ENCODE results near the gene TCF7.

Gene TCF7

GRCh38 chr5:134113902-134114875 is at the start of gene TCF7:
Gene TCF7, plus strand, starts transcription at chr5:134114681. Its CDS starts 226 bp downstream, at chr5:134114907.
- DNase-seq: peak; percentile 55

- DNase-seq: no peak
Measured at GRCh38 chr5:134069553-134069952, 44.9 kb upstream of the TCF7 start.

DNA sequence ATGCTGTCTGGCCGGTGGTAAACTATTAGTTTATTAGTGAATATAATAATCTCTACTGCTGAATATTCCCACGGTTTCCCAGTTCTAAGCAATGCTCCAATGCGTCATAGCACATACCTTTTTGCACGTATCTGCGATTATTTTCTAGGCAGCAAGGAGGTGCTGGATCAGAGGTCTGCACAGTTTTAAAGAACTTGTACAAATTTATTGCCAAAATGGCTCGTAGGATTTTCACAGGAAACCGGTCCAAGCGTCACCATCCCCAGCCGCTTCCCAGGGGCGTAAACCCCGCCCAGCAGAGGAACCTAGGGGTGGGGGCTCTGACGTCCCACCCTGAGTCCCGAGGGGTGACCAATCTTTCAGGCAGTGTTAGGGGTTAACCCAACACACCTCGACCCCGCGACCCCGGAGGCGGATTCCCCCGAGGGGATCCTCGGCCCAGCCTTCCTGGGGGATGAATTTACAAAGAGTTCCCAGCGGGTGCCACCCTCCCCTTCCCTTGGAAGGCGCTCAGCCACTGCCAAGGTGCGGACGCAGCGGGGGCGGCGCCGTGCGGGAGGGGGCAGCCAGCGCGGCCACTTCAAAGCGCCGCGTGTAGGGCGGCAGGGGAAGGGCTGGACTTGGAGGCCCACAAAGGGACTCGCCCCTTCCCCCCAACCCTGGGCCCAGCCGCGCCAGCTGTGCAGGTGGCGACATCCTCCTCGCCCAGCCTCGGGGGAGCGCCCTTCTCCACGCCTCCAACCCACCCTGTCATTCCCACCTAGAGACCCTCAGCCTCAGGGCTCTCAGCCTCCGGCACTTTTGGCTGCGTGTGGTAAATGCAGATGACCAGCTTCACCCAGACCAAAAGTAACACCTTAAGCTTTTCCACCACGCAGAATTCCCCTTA is 43.5 kb upstream of the TCF7 start:
- DNase-seq: no peak

DNA sequence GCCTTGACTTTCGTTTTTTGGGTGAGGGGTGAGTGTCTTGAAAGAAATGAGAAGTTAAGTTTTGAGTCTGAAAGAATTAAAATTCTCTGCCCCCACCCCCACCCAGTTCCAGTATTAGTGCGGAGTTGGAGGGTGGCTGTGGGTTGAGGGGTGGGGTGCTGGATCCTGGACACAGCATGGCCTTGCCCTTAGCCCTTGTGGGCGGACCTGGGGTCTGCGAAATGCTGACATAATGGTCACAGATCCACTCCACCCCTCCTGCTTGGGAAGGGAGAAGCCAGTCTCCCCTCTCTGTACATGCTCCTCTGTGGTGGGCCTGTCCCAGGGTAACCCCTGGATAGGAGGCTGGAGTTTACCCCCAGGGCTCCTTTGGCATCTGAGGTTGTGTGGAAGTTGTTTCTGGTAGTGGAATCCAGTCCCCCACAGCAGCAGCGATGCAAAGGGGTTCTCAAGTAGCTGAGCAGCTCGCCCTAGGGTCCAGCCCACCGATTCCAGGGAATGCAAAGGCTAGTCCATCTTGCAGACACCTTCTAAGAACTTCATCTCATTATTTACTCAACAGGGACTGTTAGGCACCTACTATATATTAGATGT is 42.8 kb upstream of the TCF7 start:
- no peak for DNase-seq

- DNase-seq: no peak
Measured at GRCh38 chr5:134072471-134073210, 41.8 kb upstream of the TCF7 start.

DNA sequence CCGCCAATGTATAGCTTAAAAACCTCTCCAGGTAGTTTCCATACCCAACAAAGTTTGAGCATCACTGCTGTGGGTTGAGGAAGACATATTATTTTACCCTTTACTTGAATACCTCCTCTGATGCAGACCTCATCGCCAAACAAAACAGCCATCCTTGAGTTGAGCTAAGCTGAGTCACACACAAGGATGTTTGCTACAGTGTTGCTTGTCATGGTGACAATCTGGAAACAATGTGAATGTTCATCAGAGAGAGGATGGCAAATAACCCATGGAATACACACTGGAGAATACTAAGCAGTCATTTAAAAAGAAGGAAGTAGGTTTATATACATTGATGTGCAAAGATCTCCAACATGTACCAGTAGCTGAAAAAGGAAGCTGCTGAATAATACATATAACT is 41.1 kb upstream of the TCF7 start:
- no peak for DNase-seq

DNA sequence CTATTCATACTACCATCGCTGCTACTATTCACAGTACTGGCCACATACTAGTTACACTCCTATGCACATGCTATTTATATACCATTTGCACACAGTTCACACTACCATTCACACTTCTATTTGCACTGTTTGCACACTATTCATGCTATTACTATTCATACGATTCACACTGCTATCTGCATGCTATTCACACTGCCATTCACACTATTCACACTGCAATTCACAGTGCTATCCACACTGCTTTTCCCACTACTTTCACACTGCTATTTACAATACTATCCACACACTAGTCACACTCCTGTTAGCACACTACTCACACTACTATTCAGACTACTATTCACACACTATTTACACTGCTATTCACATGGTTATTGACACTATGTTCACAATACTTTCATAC is 39.4 kb upstream of the TCF7 start:
- DNase-seq: no peak

DNA sequence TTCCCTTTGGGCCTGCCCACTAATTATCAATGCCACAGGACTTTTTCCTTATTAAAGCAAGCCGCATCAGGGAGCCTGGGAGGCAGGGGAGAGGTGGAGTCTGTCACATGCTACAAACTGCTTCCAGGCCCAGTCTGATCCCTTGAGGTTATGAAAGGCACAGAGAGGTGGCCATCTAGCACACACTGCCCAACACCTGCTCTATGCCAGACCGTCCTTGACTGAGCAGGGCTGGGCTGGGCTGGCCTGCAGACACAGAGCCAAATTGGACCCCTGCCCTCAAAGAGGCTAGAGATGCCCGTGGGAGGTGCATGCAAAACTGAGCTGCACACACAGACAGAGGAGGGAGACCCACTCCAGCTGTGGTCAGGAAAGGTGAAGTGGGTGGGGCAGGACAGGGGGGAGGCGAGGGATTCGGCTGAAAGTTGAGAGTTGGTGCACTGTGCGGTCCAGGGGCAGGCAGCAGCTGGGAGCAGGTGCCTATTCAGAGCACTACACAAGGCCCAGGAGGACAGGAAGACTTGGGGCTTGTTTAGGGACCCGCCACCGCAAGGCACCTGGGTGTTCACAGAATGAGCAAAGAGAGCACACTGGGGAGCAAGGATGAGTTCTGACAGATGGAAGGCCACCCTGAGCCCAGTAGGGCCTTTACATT is 36.4 kb upstream of the TCF7 start:
- no peak for DNase-seq

DNA sequence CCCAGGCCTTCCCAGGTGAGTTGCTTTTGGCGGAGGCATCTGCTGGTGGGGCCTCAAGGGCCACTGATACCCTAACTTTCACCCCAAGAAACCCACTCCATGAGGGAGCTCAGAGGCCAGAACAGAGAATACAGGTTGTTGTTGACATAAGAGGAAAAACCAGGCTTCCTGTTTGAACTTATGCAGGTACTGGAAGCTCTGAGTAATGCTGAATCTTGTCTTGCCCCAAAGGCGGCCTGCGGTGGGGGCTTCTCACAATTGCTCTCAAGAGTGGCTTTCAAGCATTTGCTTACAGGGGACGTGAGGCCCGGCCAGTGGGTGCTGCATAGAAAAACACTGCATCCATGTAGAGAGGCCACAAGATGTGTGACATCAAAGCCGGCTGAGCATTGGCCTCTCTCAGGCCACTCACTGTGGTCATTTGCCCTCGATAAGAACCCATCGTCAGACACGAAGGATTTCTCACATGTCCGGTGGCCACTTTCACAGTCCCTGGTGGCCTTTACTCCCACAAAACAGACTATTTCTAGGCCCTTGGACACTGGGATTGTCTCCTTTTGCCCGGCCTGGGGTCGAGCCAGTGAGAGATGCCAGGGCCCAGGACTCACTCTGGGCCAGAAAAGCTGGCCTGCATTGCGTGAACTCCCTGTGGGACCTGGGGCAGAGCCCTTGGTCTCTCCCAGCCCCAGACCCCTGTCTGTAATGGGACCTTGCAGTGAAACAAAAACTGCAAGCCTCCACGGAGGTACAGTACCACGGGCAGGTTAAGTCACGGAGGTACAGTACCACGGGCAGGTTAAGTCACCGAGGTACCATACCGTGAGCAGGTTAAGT is 34.5 kb upstream of the TCF7 start:
- DNase-seq: no peak

GRCh38 chr5:134082264-134082992 is 32.1 kb upstream of the TCF7 start:
- DNase-seq: no peak

- DNase-seq: no peak
Measured at GRCh38 chr5:134083517-134083916, 31.0 kb upstream of the TCF7 start.

DNA sequence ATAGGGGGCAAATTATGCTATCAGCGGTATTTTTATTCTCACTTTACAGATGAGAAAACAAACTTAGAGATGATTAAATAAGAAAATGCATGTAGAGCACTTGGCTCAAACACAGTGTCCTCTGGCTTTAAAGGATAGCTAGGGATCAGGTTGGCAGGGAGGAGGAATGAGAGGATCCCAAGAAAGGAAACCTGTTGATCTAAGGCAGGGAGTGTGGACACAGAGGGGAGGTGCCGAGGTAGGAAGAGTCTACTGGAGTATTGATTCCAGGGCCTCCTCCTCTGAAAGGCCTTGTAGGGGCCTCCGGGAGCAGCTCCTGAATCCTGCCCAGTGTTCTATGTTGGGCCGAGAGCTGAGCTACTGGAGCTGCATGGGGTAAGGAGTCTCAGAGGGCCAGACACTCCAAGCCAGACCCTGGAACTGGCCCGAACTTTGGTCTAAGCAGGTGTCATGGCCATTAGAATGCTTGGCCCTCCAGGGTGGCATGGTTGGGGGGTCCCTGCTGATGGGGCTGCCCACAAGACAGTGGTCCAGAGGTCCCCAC is 30.4 kb upstream of the TCF7 start:
- DNase-seq: no peak

- no peak for DNase-seq
Measured at GRCh38 chr5:134084570-134084969, 29.9 kb upstream of the TCF7 start.

GRCh38 chr5:134085411-134085810 is 29.1 kb upstream of the TCF7 start:
- DNase-seq: no peak

GRCh38 chr5:134086225-134086942 is 28.1 kb upstream of the TCF7 start:
- no peak for DNase-seq

DNA sequence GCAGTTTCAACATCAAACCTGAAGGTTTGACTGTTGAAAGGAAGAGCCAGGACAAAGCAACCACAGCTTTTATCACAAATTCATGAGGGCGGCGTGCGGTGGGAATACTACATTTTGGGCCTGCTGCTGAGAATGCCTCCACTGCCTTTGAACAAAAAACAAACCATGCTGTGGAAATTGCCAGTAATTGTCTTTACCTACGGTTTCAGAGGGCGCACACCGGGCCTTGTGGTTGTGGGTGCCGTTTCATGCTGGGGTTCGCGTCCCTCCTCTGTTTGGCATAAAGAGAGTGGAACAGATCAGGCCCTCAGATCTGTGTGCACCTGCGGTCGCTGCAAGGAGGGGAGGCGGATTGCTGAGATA is 27.6 kb upstream of the TCF7 start:
- DNase-seq: no peak

DNA sequence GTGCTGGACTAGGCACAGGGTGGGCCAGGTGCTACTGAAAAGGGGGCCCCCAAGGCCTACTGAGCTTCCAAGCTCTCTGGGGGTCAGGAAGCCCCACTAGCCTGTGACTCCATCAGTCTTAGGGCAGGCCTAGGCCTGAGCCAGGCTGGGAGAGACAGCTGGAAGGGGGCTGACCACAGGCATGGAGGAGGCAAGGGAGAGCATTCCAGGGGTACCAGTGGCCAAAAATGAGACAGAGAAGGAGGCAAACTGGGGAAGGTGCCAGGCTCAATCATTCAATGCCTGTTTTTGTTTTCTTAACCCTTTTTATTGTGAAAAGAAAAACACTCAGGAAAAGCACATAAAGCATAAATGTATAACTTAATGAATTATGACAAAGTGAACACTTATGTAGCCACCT is 26.2 kb upstream of the TCF7 start:
- no peak for DNase-seq

DNA sequence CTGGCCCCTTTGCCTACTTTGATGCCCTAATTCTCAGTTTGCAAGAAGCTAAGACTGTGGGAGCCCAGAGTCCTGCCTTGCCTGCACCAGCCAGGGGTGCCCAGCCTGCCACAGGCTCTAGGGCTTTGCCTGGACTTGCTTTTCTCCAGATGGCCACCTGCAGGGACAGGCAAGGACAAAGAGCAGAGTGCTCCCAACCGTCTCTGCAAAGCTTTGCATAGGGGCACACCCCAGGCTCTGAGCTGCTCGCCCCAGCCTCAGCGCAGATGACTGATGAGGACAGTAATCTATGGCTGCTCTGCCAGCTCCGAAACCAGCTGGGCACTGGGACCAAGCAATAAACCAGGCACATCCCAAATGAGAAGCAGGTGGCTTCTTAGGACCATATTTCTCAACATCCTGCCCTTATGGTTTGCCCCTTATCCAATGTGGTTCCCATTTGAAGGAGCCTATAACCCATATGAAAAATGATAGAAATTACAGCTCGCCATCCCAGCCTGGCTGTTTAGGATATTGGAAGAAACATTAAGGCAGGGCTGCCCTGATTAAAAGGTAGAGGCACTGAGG is 25.4 kb upstream of the TCF7 start:
- DNase-seq: no peak

GRCh38 chr5:134090522-134090921 is 24.0 kb upstream of the TCF7 start:
- DNase-seq: no peak
